GM12878 (cell line): Measurements from ENCODE around the gene HMGCS1. TPM values are rescaled to one million over a fixed set of nuclear protein-coding genes. Genes with fewer than 3 reads are reported as not detected.

Source experiments
- CBX5 ChIP-seq: sonication (generic); IDR thresholded peaks from 2 replicates; pipeline ENCODE4 v1.6.1; 2016; ENCODE audit warnings: low read depth, moderate library complexity, mild to moderate bottlenecking, inconsistent platforms
- ETV6 ChIP-seq, 2 experiments: fragments of 450-650 bp in 1 of 2; IDR thresholded peaks in 1 of 2; conservative IDR thresholded peaks in 1 of 2; 2 replicates each; pipeline ENCODE4 v1.6.1; 2014; ENCODE audit warnings: antibody characterized with exemption in 1 of 2, borderline replicate concordance in 1 of 2, low read depth in 1 of 2, mild to moderate bottlenecking in 1 of 2, moderate library complexity in 1 of 2
- IKZF1 ChIP-seq: fragments of 450-650 bp; conservative IDR thresholded peaks from 2 replicates; pipeline ENCODE4 v1.6.1; 2017; ENCODE audit warnings: antibody characterized with exemption, mild to moderate bottlenecking
- IRF4 ChIP-seq: IDR thresholded peaks from 2 replicates; pipeline ENCODE4 v1.6.1; 2011; ENCODE audit warnings: low read depth, low read length
- MXI1 ChIP-seq: fragments of 150-350 bp; IDR thresholded peaks from 2 replicates; pipeline ENCODE4 v1.6.1; 2011; ENCODE audit warnings: low read depth, mild to moderate bottlenecking, inconsistent platforms, low read length, improper control_type of control experiment
- MYB ChIP-seq: fragments of 150-350 bp; IDR thresholded peaks from 2 replicates; pipeline ENCODE4 v1.6.1; 2014; ENCODE audit warnings: mild to moderate bottlenecking, low read depth, low read length, borderline replicate concordance
- POU2F2 ChIP-seq: IDR thresholded peaks from 3 replicates; pipeline ENCODE4 v1.6.1; 2011; ENCODE audit warnings: low read depth, mild to moderate bottlenecking, low read length, borderline replicate concordance
- SIN3A ChIP-seq: IDR thresholded peaks from 2 replicates; pipeline ENCODE4 v1.6.1; 2012; ENCODE audit warnings: low read depth, low read length, improper control_type of control experiment
- TBL1XR1 ChIP-seq: IDR thresholded peaks from 2 replicates; pipeline ENCODE4 v1.6.1; 2012; ENCODE audit warnings: low read depth, low read length, improper control_type of control experiment
- WRNIP1 ChIP-seq: IDR thresholded peaks from 2 replicates; pipeline ENCODE4 v1.6.1; 2011; ENCODE audit warnings: low read depth, low read length, improper control_type of control experiment, borderline replicate concordance
- polyA plus RNA-seq, 11 experiments: library from polyadenylated mRNA; depleted of rRNA in 4 of 11; unstranded in 6 of 11; stranded (reverse) in 5 of 11; fragments of >200 nt; fragmentation: Nextera tagmentation in 4 of 11; fragmentation: Illumina TruSeq in 1 of 11; extraction: Ambion mirVana in 4 of 11; extraction: Trizol in 1 of 11; gene quantifications; 1 replicate in 1 of 11; 2 replicates in 10 of 11; pipeline versions ENCODE4 v1.2.1 to v1.2.3, GENCODE V29; 2011 to 2016; ENCODE audit warnings: inconsistent platforms in 2 of 11, missing spikeins in 2 of 11, low read depth in 1 of 11
- total RNA-seq, 4 experiments: library from RNA; depleted of rRNA in 3 of 4; stranded (reverse); fragments of >200 nt in 3 of 4; fragmentation: Illumina TruSeq in 1 of 4; extraction: Trizol in 1 of 4; gene quantifications; 2 replicates each; pipeline versions ENCODE4 v1.2.1 to v1.2.3, GENCODE V29; 2013 to 2021
- TF ChIP-seq, protein P1 (sequence below): fragments of 450-650 bp; formaldehyde crosslinking; IDR thresholded peaks from 2 replicates; pipeline ENCODE4 v1.4.0; 2022; ENCODE audit warnings: mild to moderate bottlenecking, moderate library complexity
- TF ChIP-seq, protein P2 (sequence below): fragments of 450-650 bp; IDR thresholded peaks from 2 replicates; pipeline ENCODE4 v1.6.1; 2018; ENCODE audit warnings: mild to moderate bottlenecking, low read depth, moderate library complexity; ENCODE audit not compliant: partially characterized antibody
- TF ChIP-seq, protein P3 (sequence below): IDR thresholded peaks from 2 replicates; pipeline ENCODE4 v1.6.1; 2012; ENCODE audit warnings: low read depth, low read length, improper control_type of control experiment
- TF ChIP-seq, protein P4 (sequence below): fragments of 450-650 bp; IDR thresholded peaks from 2 replicates; pipeline ENCODE4 v1.6.1; 2016; ENCODE audit warnings: mild to moderate bottlenecking, moderate library complexity, borderline replicate concordance
- TF ChIP-seq, protein P5 (sequence below): fragments of 450-650 bp; IDR thresholded peaks from 2 replicates; pipeline ENCODE4 v1.6.1; 2014; ENCODE audit warnings: mild to moderate bottlenecking

Gene HMGCS1
- total and polyA plus RNA-seq, 10 of the 15 experiments (the other 5 are each of a cell fraction or from before 2014, with no cell fraction given), result 24.0 to 193 (median 108) TPM

DNA sequence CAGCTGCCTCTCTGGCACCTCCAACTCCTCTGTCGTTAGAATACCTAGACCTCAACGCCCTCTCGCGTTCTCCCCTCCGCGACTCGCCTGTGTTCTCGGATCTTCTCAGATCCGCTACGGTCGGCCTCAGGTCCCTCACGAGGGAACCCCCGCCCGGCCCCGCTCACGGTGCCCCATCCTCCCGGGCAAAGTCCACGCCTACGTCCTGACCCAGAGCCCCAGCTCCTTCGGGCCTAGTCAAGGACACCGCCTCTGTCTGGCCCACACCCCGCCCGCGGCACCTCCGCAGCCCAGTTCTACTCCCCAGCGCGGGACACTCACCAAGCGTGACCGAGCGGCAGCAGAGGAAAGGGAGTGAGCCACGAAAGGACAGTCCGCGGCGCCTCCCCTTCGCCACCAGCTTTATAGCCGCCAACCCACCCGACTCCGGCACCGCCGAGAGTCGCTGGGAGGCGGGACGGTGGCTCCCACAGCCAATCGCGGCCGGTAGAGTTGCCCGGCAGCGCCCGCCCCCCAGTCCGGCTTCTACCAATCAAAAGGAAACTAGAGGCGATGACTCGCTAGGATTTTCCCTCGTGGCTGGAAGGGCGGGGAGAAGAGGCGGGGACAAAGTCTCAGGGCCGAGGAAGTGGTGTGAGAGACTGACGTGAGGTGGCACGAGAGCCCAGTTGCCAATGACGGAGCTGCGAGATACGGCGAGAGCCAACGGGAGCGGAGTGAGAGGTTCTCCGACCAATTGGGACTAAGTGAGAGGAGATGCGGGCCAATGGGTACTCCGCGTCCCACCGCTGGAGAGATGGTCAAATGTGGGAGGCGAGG is at the start of gene HMGCS1 (continued):
- TF ChIP-seq, protein P1, sequence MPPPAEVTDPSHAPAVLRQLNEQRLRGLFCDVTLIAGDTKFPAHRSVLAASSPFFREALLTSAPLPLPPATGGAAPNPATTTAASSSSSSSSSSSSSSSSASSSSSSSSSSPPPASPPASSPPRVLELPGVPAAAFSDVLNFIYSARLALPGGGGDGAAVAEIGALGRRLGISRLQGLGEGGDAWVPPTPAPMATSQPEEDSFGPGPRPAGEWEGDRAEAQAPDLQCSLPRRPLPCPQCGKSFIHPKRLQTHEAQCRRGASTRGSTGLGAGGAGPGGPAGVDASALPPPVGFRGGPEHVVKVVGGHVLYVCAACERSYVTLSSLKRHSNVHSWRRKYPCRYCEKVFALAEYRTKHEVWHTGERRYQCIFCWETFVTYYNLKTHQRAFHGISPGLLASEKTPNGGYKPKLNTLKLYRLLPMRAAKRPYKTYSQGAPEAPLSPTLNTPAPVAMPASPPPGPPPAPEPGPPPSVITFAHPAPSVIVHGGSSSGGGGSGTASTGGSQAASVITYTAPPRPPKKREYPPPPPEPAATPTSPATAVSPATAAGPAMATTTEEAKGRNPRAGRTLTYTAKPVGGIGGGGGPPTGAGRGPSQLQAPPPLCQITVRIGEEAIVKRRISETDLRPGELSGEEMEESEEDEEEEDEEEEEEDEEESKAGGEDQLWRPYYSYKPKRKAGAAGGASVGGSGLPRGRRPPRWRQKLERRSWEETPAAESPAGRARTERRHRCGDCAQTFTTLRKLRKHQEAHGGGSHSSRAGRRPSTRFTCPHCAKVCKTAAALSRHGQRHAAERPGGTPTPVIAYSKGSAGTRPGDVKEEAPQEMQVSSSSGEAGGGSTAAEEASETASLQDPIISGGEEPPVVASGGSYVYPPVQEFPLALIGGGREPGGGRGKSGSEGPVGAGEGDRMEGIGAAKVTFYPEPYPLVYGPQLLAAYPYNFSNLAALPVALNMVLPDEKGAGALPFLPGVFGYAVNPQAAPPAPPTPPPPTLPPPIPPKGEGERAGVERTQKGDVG (CRISPR knock-in tag), result no peak
- TF ChIP-seq, protein P2, sequence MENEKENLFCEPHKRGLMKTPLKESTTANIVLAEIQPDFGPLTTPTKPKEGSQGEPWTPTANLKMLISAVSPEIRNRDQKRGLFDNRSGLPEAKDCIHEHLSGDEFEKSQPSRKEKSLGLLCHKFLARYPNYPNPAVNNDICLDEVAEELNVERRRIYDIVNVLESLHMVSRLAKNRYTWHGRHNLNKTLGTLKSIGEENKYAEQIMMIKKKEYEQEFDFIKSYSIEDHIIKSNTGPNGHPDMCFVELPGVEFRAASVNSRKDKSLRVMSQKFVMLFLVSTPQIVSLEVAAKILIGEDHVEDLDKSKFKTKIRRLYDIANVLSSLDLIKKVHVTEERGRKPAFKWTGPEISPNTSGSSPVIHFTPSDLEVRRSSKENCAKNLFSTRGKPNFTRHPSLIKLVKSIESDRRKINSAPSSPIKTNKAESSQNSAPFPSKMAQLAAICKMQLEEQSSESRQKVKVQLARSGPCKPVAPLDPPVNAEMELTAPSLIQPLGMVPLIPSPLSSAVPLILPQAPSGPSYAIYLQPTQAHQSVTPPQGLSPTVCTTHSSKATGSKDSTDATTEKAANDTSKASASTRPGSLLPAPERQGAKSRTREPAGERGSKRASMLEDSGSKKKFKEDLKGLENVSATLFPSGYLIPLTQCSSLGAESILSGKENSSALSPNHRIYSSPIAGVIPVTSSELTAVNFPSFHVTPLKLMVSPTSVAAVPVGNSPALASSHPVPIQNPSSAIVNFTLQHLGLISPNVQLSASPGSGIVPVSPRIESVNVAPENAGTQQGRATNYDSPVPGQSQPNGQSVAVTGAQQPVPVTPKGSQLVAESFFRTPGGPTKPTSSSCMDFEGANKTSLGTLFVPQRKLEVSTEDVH, result peak; percentile 4
- TF ChIP-seq WRNIP1, result no peak
- TF ChIP-seq, protein P3, sequence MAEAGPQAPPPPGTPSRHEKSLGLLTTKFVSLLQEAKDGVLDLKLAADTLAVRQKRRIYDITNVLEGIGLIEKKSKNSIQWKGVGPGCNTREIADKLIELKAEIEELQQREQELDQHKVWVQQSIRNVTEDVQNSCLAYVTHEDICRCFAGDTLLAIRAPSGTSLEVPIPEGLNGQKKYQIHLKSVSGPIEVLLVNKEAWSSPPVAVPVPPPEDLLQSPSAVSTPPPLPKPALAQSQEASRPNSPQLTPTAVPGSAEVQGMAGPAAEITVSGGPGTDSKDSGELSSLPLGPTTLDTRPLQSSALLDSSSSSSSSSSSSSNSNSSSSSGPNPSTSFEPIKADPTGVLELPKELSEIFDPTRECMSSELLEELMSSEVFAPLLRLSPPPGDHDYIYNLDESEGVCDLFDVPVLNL, result 0 out of 2 replicates have a peak, but pooled peaks have one; percentile 20
- TF ChIP-seq POU2F2, result peak; percentile 87; the same call in 1 of the 3 replicates
- peak; percentile 73; the same call in 1 of the 2 replicates for TF ChIP-seq SIN3A
- TF ChIP-seq IKZF1, result peak; percentile 72
- 0 out of 2 replicates have a peak, but pooled peaks have one; percentile 24 for TF ChIP-seq IRF4
- no peak for TF ChIP-seq ETV6 (conservative IDR thresholded peaks at IDR 0.05 in 1 of 2, IDR thresholded peaks at IDR 0.05 in 1 of 2; ENCODE audit: borderline replicate concordance in 1 of 2, low read depth in 1 of 2)
- TF ChIP-seq TBL1XR1, result no peak
- no peak for TF ChIP-seq MYB
- TF ChIP-seq CBX5, result no peak
- TF ChIP-seq MXI1, result peak; percentile 20
- TF ChIP-seq, protein P4, sequence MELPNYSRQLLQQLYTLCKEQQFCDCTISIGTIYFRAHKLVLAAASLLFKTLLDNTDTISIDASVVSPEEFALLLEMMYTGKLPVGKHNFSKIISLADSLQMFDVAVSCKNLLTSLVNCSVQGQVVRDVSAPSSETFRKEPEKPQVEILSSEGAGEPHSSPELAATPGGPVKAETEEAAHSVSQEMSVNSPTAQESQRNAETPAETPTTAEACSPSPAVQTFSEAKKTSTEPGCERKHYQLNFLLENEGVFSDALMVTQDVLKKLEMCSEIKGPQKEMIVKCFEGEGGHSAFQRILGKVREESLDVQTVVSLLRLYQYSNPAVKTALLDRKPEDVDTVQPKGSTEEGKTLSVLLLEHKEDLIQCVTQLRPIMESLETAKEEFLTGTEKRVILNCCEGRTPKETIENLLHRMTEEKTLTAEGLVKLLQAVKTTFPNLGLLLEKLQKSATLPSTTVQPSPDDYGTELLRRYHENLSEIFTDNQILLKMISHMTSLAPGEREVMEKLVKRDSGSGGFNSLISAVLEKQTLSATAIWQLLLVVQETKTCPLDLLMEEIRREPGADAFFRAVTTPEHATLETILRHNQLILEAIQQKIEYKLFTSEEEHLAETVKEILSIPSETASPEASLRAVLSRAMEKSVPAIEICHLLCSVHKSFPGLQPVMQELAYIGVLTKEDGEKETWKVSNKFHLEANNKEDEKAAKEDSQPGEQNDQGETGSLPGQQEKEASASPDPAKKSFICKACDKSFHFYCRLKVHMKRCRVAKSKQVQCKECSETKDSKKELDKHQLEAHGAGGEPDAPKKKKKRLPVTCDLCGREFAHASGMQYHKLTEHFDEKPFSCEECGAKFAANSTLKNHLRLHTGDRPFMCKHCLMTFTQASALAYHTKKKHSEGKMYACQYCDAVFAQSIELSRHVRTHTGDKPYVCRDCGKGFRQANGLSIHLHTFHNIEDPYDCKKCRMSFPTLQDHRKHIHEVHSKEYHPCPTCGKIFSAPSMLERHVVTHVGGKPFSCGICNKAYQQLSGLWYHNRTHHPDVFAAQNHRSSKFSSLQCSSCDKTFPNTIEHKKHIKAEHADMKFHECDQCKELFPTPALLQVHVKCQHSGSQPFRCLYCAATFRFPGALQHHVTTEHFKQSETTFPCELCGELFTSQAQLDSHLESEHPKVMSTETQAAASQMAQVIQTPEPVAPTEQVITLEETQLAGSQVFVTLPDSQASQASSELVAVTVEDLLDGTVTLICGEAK, result peak; percentile 52; the same call in 1 of the 2 replicates
- TF ChIP-seq, protein P5, sequence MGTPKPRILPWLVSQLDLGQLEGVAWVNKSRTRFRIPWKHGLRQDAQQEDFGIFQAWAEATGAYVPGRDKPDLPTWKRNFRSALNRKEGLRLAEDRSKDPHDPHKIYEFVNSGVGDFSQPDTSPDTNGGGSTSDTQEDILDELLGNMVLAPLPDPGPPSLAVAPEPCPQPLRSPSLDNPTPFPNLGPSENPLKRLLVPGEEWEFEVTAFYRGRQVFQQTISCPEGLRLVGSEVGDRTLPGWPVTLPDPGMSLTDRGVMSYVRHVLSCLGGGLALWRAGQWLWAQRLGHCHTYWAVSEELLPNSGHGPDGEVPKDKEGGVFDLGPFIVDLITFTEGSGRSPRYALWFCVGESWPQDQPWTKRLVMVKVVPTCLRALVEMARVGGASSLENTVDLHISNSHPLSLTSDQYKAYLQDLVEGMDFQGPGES, result peak; percentile 94
